Mesenchymal stem cell (in vitro differentiated cells and primary cell): ENCODE data around the gene WBP1L.
A peak's percentile ranks its signal among the peaks of the same experiment; 100 is the strongest.

Experiments
- DNase-seq: peaks from one replicate; pipeline ENCODE4 v3.0.0-alpha.2; 2013
- H2AFZ ChIP-seq: one replicate; pipeline ENCODE4 v1.6.1; 2013; ENCODE audit warnings: low read depth, mild to moderate bottlenecking, control low read depth, inconsistent platforms, low read length, moderate library complexity
- H2AK5ac ChIP-seq: 2 replicates; pipeline ENCODE4 v1.6.1; 2013; ENCODE audit warnings: low read length, moderate library complexity, mild to moderate bottlenecking, inconsistent platforms; ENCODE audit not compliant: severe bottlenecking
- H2BK120ac ChIP-seq: one replicate; pipeline ENCODE4 v1.6.1; 2013; ENCODE audit warnings: low read depth, mild to moderate bottlenecking, inconsistent platforms, low read length, moderate library complexity
- H2BK12ac ChIP-seq, 2 experiments: one replicate each; pipeline ENCODE4 v1.6.1; 2013; ENCODE audit warnings: inconsistent platforms in 2 of 2, low read length in 2 of 2, mild to moderate bottlenecking in 2 of 2, moderate library complexity in 2 of 2, control low read depth in 1 of 2
- H2BK15ac ChIP-seq: one replicate; pipeline ENCODE4 v1.6.1; 2013; ENCODE audit warnings: mild to moderate bottlenecking, low read depth, inconsistent platforms; ENCODE audit not compliant: poor library complexity, severe bottlenecking
- H2BK5ac ChIP-seq: 2 replicates; pipeline ENCODE4 v1.6.1; 2013; ENCODE audit warnings: low read depth, mild to moderate bottlenecking, low read length, control low read depth, inconsistent platforms; ENCODE audit not compliant: poor library complexity, severe bottlenecking
- H3K14ac ChIP-seq, 2 experiments: one replicate each; pipeline ENCODE4 v1.6.1; 2013; ENCODE audit warnings: inconsistent platforms in 2 of 2, low read length in 2 of 2, control low read depth in 1 of 2, mild to moderate bottlenecking in 1 of 2, moderate library complexity in 1 of 2
- H3K18ac ChIP-seq, 2 experiments: one replicate each; pipeline ENCODE4 v1.6.1; 2013; ENCODE audit warnings: inconsistent platforms in 2 of 2, low read length in 2 of 2, control low read depth in 1 of 2, low read depth in 1 of 2, mild to moderate bottlenecking in 1 of 2
- H3K23ac ChIP-seq, 2 experiments: one replicate each; pipeline ENCODE4 v1.6.1; 2013; ENCODE audit warnings: inconsistent platforms in 2 of 2, low read length in 2 of 2, mild to moderate bottlenecking in 2 of 2, moderate library complexity in 2 of 2, control low read depth in 1 of 2
- H3K27ac ChIP-seq: 2 replicates; pipeline ENCODE4 v1.5.1; 2013; ENCODE audit warnings: mild to moderate bottlenecking, moderate library complexity, low read length, control low read depth, inconsistent platforms; ENCODE audit not compliant: poor library complexity, severe bottlenecking
- H3K27me3 ChIP-seq, 2 experiments: 2 replicates each; pipeline versions ENCODE4 v1.6.1 to v1.7.0; 2013; ENCODE audit warnings: low read length in 2 of 2, mild to moderate bottlenecking in 2 of 2, moderate library complexity in 2 of 2, control low read depth in 1 of 2, inconsistent platforms in 1 of 2; ENCODE audit not compliant: control insufficient read depth in 1 of 2, insufficient read depth in 1 of 2
- H3K36me3 ChIP-seq, 2 experiments: 2 replicates each; pipeline versions ENCODE4 v1.6.1 to v1.7.0; 2013; ENCODE audit warnings: low read length in 2 of 2, control low read depth in 1 of 2, inconsistent platforms in 1 of 2, low read depth in 1 of 2, mild to moderate bottlenecking in 1 of 2; ENCODE audit not compliant: insufficient read depth in 2 of 2, control insufficient read depth in 1 of 2
- H3K4ac ChIP-seq, 2 experiments: one replicate each; pipeline ENCODE4 v1.6.1; 2013; ENCODE audit warnings: inconsistent platforms in 2 of 2, low read length in 2 of 2, mild to moderate bottlenecking in 2 of 2, moderate library complexity in 2 of 2, control low read depth in 1 of 2, low read depth in 1 of 2
- H3K4me1 ChIP-seq: 2 replicates; pipeline ENCODE4 v1.6.1; 2013; ENCODE audit warnings: low read depth, low read length, control low read depth; ENCODE audit not compliant: control insufficient read depth, insufficient read depth
- H3K4me2 ChIP-seq: 2 replicates; pipeline ENCODE4 v1.6.1; 2013; ENCODE audit warnings: low read length, mild to moderate bottlenecking, inconsistent platforms; ENCODE audit not compliant: poor library complexity, severe bottlenecking
- H3K4me3 ChIP-seq, 2 experiments: 2 replicates each; pipeline versions ENCODE4 v1.5.1 to v1.7.0; 2013; ENCODE audit warnings: low read length in 2 of 2, mild to moderate bottlenecking in 2 of 2, control low read depth in 1 of 2, low read depth in 1 of 2; ENCODE audit not compliant: insufficient read depth in 1 of 2
- H3K79me1 ChIP-seq: replicated peaks from 2 replicates; pipeline ENCODE4 v1.6.1; 2013; ENCODE audit warnings: mild to moderate bottlenecking, control low read depth, low read length, inconsistent platforms; ENCODE audit not compliant: poor library complexity, severe bottlenecking
- H3K9ac ChIP-seq: 2 replicates; pipeline ENCODE4 v1.7.0; 2013; ENCODE audit warnings: mild to moderate bottlenecking, low read length, moderate library complexity
- H3K9me3 ChIP-seq: 2 replicates; pipeline ENCODE4 v1.7.0; 2013; ENCODE audit warnings: mild to moderate bottlenecking, low read length; ENCODE audit not compliant: control insufficient read depth
- H4K8ac ChIP-seq: one replicate; pipeline ENCODE4 v1.6.1; 2013; ENCODE audit warnings: inconsistent platforms, mild to moderate bottlenecking, low read length, moderate library complexity
- H4K91ac ChIP-seq: one replicate; pipeline ENCODE4 v1.6.1; 2013; ENCODE audit warnings: mild to moderate bottlenecking, low read length, inconsistent platforms
- WGBS: methylation state at CpG from one replicate; pipeline ENCODE4 v1.1.7; 2013; ENCODE audit warnings: mixed read lengths; 5-methylcytosine and 5-hydroxymethylcytosine counted together

Gene WBP1L

GRCh38 chr10:102813017-102813541, 69.3 kb downstream of the WBP1L start:
- Histone ChIP-seq H3K36me3 (peaks cover 48 to 55% of the 10 kb centered on the region in 2 experiments), H2AK5ac (no peak overlapping the region), H3K9ac (no peak overlapping the region), H3K18ac (no peak overlapping the region), H3K23ac (no peak overlapping the region), H2BK5ac (no peak overlapping the region), H2AFZ (no peak overlapping the region), H3K4me3 (no peak overlapping the region), H3K4me2 (no peak overlapping the region), H3K27me3 (no peaks in the 10 kb centered on the region), H3K14ac (no peak overlapping the region), H2BK15ac (no peak overlapping the region), H3K9me3 (no peaks in the 10 kb centered on the region), H3K4me1 (peaks cover 26% of the 10 kb centered on the region), H3K79me1 (peaks cover 34% of the 10 kb centered on the region), H2BK120ac (no peak overlapping the region), H3K27ac (no peak overlapping the region), H4K91ac (no peak overlapping the region), H3K4ac (no peak overlapping the region), H4K8ac (no peak overlapping the region), H2BK12ac (peak overlapping the region in 1 of 2 experiments; percentile 47)
- 98% methylated on average over 16 of the region's 17 CpGs for whole genome bisulfite sequencing
- DNase-seq: no peak

- H2BK15ac ChIP-seq: no peak overlapping the region
- peak overlapping the region; percentile 90 for H3K9ac ChIP-seq
- H3K27me3 ChIP-seq: no peaks in the 10 kb centered on the region
- H3K4me2 ChIP-seq: no peak overlapping the region
- H3K4me3 ChIP-seq: no peak overlapping the region
- peak overlapping the region; percentile 12 for H4K8ac ChIP-seq
- peaks cover 25% of the 10 kb centered on the region for H3K4me1 ChIP-seq
- H3K9me3 ChIP-seq: no peaks in the 10 kb centered on the region
- no peak overlapping the region for H2AFZ ChIP-seq
- peak overlapping the region in 1 of 2 experiments; percentile 86 for H2BK12ac ChIP-seq
- H2BK5ac ChIP-seq: no peak overlapping the region
- H2AK5ac ChIP-seq: peak overlapping the region; percentile 10
- peak overlapping the region in 1 of 2 experiments; percentile 54 for H3K18ac ChIP-seq
- no peak for DNase-seq
- H3K79me1 ChIP-seq: peaks cover 29% of the 10 kb centered on the region
- WGBS: 93% methylated on average over 16 of the region's 16 CpGs
- H3K23ac ChIP-seq: no peak overlapping the region
- no peak overlapping the region for H2BK120ac ChIP-seq
- peak overlapping the region in 1 of 2 experiments; percentile 57 for H3K4ac ChIP-seq
- H4K91ac ChIP-seq: no peak overlapping the region
- H3K27ac ChIP-seq: no peak overlapping the region
- H3K14ac ChIP-seq: no peak overlapping the region
- H3K36me3 ChIP-seq: peaks cover 48 to 55% of the 10 kb centered on the region in 2 experiments
Observed at GRCh38 chr10:102813734-102814452, 70.1 kb downstream of the WBP1L start.

- H4K91ac ChIP-seq: no peak overlapping the region
Observed at GRCh38 chr10:102814453-102814871, 70.7 kb downstream of the WBP1L start.

GRCh38 chr10:102814873-102815661, 71.3 kb downstream of the WBP1L start:
- peak; percentile 72 for DNase-seq
- Histone ChIP-seq H3K14ac (no peak overlapping the region), H2AFZ (no peak overlapping the region), H3K23ac (no peak overlapping the region), H3K18ac (peak overlapping the region; percentile 25 to 40), H2AK5ac (no peak overlapping the region), H2BK120ac (no peak overlapping the region), H3K27me3 (no peaks in the 10 kb centered on the region), H3K79me1 (peaks cover 22% of the 10 kb centered on the region), H3K4me1 (peaks cover 24% of the 10 kb centered on the region), H2BK5ac (no peak overlapping the region), H3K36me3 (peaks cover 41 to 49% of the 10 kb centered on the region in 2 experiments), H3K9ac (peak overlapping the region; percentile 90), H2BK15ac (peak overlapping the region; percentile 83), H3K4me3 (no peak overlapping the region), H3K4ac (peak overlapping the region in 1 of 2 experiments; percentile 22), H3K9me3 (no peaks in the 10 kb centered on the region), H2BK12ac (no peak overlapping the region), H3K27ac (no peak overlapping the region), H4K8ac (peak overlapping the region; percentile 1), H3K4me2 (no peak overlapping the region), H4K91ac (no peak overlapping the region)
- WGBS: 88% methylated on average over 23 of the region's 23 CpGs

More at GRCh38 chr10:102814453-102814871, 70.7 kb downstream of the WBP1L start:
- Histone ChIP-seq H3K18ac (no peak overlapping the region), H3K79me1 (peaks cover 28% of the 10 kb centered on the region), H2BK12ac (peak overlapping the region in 1 of 2 experiments; percentile 48), H3K4me2 (no peak overlapping the region), H3K4ac (no peak overlapping the region), H2BK120ac (no peak overlapping the region), H2AFZ (no peak overlapping the region), H3K23ac (no peak overlapping the region), H3K36me3 (peaks cover 47 to 55% of the 10 kb centered on the region in 2 experiments), H2BK5ac (no peak overlapping the region), H2AK5ac (no peak overlapping the region), H4K8ac (peak overlapping the region; percentile 43), H3K9me3 (no peaks in the 10 kb centered on the region), H3K9ac (peak overlapping the region; percentile 90), H2BK15ac (no peak overlapping the region), H3K27ac (no peak overlapping the region), H3K27me3 (no peaks in the 10 kb centered on the region), H3K4me1 (peaks cover 24% of the 10 kb centered on the region), H3K4me3 (no peak overlapping the region), H3K14ac (no peak overlapping the region)
- 47% methylated on average over 3 of the region's 8 CpGs for WGBS
- peak; percentile 44 for DNase-seq
